Measurements from ENCODE around the gene GPR63.

- TF ChIP-seq CTCF (IDR thresholded peaks at IDR 0.05; ENCODE audit: poor library complexity) (no peak), EZH2 (IDR thresholded peaks at IDR 0.05; ENCODE audit: borderline replicate concordance) (no peak), EZH2phosphoT487 (IDR thresholded peaks at IDR 0.05; ENCODE audit: low read depth, severe bottlenecking, unreplicated experiment) (no peak)
Observed at GRCh38 chr6:96749891-96750290, 87.4 kb downstream of the GPR63 start.

All from hepatocyte (in vitro differentiated cells).